RWPE1 (cell line): ENCODE measurements around the gene ZFAND3.

Experiments
- CTCF ChIA-PET: fragments of 350-600 bp; sonication (Branson Sonifier 250); formaldehyde crosslinking; extraction: SDS; loops from one replicate; lab custom pipeline; 2021; lab: Yijun Ruan, JAX
- POLR2A ChIA-PET: fragments of 400-600 bp; formaldehyde crosslinking; extraction: SDS; loops from one replicate; lab custom pipeline; 2020; ENCODE audit warnings: antibody characterized with exemption; ENCODE audit not compliant: low non-redundant PET; lab: Yijun Ruan, JAX
- DNase-seq: peaks from one replicate; pipeline ENCODE4 v3.0.0; 2012; ENCODE audit warnings: low spot score
- H3K27ac ChIP-seq: fragments of 450-650 bp; 2 replicates; pipeline ENCODE4 v1.5.1; 2017
- CTCF ChIP-seq: fragments of 450-650 bp; conservative IDR thresholded peaks from 2 replicates; pipeline ENCODE4 v1.5.1; 2017; ENCODE audit warnings: low read depth, mild to moderate bottlenecking

The ZFAND3 gene

GRCh38 chr6:38172739-38173410, 353.3 kb downstream of the ZFAND3 start:
- ChIA-PET POLR2A (no interaction called here), CTCF (no interaction called here)
- no peak overlapping the region for H3K27ac ChIP-seq
- no peak for DNase-seq
- TF ChIP-seq CTCF = no peak

GRCh38 chr6:38173909-38174308, 354.4 kb downstream of the ZFAND3 start:
- no peak for TF ChIP-seq CTCF
- no peak for DNase-seq
- ChIA-PET POLR2A (no interaction called here), CTCF (no interaction called here)
- no peak overlapping the region for H3K27ac ChIP-seq

GRCh38 chr6:38174315-38174714, 354.8 kb downstream of the ZFAND3 start:
- POLR2A ChIA-PET = no interaction called here
- no peak for DNase-seq
- CTCF ChIA-PET = no interaction called here
- H3K27ac ChIP-seq = no peak overlapping the region
- TF ChIP-seq CTCF = no peak

GRCh38 chr6:38174806-38175495, 355.4 kb downstream of the ZFAND3 start:
- CTCF ChIA-PET = no interaction called here
- TF ChIP-seq CTCF = no peak
- no peak for DNase-seq
- POLR2A ChIA-PET = no interaction called here
- H3K27ac ChIP-seq = no peak overlapping the region

GRCh38 chr6:38175786-38176185, 356.3 kb downstream of the ZFAND3 start:
- DNase-seq = no peak
- ChIA-PET CTCF (no interaction called here), POLR2A (no interaction called here)
- no peak for TF ChIP-seq CTCF
- no peak overlapping the region for H3K27ac ChIP-seq

GRCh38 chr6:38176797-38177751, 357.5 kb downstream of the ZFAND3 start:
- CTCF ChIA-PET = interaction anchor here (0.6 kb wide), 4 partner anchors 23 to 1383 kb away, joined by 3 to 6 read pairs (median 4); no protein-coding TSS in a partner anchor
- H3K27ac ChIP-seq = no peak overlapping the region
- no peak for DNase-seq
- POLR2A ChIA-PET = no interaction called here
- TF ChIP-seq CTCF = no peak
